Ishikawa (cell line): ENCODE results near the gene HTR3A.

ENCODE experiments used
- CEBPB ChIP-seq: IDR thresholded peaks from 2 replicates; pipeline ENCODE4 v1.6.1; 2012
- CREB1 ChIP-seq: IDR thresholded peaks from 2 replicates; pipeline ENCODE4 v1.6.1; 2012; ENCODE audit warnings: low read depth
- EGR1 ChIP-seq: IDR thresholded peaks from 2 replicates; pipeline ENCODE4 v1.6.1; 2012
- EP300 ChIP-seq: IDR thresholded peaks from 2 replicates; pipeline ENCODE4 v1.6.1; 2012; ENCODE audit warnings: borderline replicate concordance
- FOXM1 ChIP-seq: IDR thresholded peaks from 2 replicates; pipeline ENCODE4 v1.6.1; 2012; ENCODE audit warnings: low read depth, borderline replicate concordance
- NFIC ChIP-seq: IDR thresholded peaks from 2 replicates; pipeline ENCODE4 v1.6.1; 2012
- RAD21 ChIP-seq: IDR thresholded peaks from 2 replicates; pipeline ENCODE4 v1.6.1; 2012; ENCODE audit warnings: low read depth
- TAF1 ChIP-seq: IDR thresholded peaks from 2 replicates; pipeline ENCODE4 v1.6.1; 2012; ENCODE audit warnings: low read depth, mild to moderate bottlenecking
- TCF12 ChIP-seq: IDR thresholded peaks from 2 replicates; pipeline ENCODE4 v1.6.1; 2012; ENCODE audit warnings: low read depth
- TEAD4 ChIP-seq: IDR thresholded peaks from 2 replicates; pipeline ENCODE4 v1.6.1; 2012
- YY1 ChIP-seq: IDR thresholded peaks from 2 replicates; pipeline ENCODE4 v1.6.1; 2012; ENCODE audit warnings: low read depth
- ZBTB7A ChIP-seq: IDR thresholded peaks from 2 replicates; pipeline ENCODE4 v1.6.1; 2012; ENCODE audit warnings: low read depth
- TF ChIP-seq, protein P1 (sequence below): IDR thresholded peaks from 2 replicates; pipeline ENCODE4 v1.6.1; 2012; ENCODE audit warnings: low read depth, mild to moderate bottlenecking
- TF ChIP-seq, protein P2 (sequence below): IDR thresholded peaks from 2 replicates; pipeline ENCODE4 v1.6.1; 2012
- TF ChIP-seq, protein P3 (sequence below): IDR thresholded peaks from 2 replicates; pipeline ENCODE4 v1.6.1; 2012

The HTR3A gene

DNA sequence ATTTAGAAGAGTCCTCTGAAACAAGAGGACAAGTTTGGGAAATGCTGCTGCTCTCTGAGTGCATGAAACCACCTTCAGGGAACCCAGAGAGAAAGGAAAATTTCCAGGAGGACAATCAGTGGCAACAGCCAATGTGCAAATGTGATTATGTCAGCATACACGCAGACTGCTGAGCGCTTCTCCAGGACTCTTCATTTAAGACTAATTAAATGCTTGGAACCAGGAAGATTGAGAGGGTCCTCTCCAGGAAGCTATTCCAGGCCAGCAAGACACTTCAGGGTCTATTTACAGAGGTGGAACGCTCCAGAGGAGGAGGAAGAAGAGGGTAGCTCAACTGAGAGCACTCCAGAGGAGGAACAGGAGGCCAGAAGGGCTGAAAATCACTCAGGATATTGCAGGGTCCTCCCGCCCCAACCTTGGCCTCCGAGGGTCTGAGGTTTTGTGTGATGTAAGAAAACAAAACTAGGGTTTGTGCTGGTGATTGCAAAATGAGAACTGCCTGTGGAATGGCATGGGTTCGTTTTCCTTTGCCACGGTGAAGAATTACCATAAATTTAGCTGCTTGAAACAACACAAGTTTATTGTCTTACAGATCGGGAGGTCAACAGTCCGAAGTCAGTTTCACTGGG lies 14.1 kb upstream of the HTR3A start:
- no peak for TF ChIP-seq RAD21
- no peak for TF ChIP-seq CREB1
- TF ChIP-seq TEAD4 = no peak

DNA sequence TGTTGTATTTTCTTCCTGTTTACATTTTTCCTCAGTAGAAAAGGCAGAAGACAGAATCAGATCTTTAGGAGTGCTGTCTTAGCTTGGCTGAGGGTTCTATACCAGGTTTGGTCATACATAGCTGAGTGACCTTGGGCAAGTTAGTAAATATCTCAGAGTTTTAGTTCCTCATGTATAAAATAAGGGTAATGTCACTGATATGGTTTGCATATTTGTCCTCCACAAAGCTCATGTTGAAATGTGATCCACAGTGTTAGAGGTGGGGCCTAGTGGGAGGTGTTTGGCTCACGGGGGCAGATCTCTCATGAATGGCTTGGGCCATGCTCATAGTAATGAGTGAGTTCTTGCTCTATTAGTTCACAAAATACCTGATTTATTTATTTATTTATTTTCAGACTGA lies 7.5 kb upstream of the HTR3A start:
- no peak for TF ChIP-seq YY1
- no peak for TF ChIP-seq ZBTB7A
- no peak for TF ChIP-seq RAD21
- no peak for TF ChIP-seq FOXM1
- no peak for TF ChIP-seq CEBPB
- TF ChIP-seq EP300 = no peak
- no peak for TF ChIP-seq TCF12
- no peak for TF ChIP-seq CREB1
- TF ChIP-seq, protein P1, sequence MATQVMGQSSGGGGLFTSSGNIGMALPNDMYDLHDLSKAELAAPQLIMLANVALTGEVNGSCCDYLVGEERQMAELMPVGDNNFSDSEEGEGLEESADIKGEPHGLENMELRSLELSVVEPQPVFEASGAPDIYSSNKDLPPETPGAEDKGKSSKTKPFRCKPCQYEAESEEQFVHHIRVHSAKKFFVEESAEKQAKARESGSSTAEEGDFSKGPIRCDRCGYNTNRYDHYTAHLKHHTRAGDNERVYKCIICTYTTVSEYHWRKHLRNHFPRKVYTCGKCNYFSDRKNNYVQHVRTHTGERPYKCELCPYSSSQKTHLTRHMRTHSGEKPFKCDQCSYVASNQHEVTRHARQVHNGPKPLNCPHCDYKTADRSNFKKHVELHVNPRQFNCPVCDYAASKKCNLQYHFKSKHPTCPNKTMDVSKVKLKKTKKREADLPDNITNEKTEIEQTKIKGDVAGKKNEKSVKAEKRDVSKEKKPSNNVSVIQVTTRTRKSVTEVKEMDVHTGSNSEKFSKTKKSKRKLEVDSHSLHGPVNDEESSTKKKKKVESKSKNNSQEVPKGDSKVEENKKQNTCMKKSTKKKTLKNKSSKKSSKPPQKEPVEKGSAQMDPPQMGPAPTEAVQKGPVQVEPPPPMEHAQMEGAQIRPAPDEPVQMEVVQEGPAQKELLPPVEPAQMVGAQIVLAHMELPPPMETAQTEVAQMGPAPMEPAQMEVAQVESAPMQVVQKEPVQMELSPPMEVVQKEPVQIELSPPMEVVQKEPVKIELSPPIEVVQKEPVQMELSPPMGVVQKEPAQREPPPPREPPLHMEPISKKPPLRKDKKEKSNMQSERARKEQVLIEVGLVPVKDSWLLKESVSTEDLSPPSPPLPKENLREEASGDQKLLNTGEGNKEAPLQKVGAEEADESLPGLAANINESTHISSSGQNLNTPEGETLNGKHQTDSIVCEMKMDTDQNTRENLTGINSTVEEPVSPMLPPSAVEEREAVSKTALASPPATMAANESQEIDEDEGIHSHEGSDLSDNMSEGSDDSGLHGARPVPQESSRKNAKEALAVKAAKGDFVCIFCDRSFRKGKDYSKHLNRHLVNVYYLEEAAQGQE = no peak
- TF ChIP-seq, protein P2, sequence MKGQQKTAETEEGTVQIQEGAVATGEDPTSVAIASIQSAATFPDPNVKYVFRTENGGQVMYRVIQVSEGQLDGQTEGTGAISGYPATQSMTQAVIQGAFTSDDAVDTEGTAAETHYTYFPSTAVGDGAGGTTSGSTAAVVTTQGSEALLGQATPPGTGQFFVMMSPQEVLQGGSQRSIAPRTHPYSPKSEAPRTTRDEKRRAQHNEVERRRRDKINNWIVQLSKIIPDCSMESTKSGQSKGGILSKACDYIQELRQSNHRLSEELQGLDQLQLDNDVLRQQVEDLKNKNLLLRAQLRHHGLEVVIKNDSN = no peak
- TF ChIP-seq, protein P3, sequence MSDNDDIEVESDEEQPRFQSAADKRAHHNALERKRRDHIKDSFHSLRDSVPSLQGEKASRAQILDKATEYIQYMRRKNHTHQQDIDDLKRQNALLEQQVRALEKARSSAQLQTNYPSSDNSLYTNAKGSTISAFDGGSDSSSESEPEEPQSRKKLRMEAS = no peak
- TF ChIP-seq TEAD4 = no peak
- no peak for TF ChIP-seq TAF1
- TF ChIP-seq NFIC = no peak
- no peak for TF ChIP-seq EGR1

DNA sequence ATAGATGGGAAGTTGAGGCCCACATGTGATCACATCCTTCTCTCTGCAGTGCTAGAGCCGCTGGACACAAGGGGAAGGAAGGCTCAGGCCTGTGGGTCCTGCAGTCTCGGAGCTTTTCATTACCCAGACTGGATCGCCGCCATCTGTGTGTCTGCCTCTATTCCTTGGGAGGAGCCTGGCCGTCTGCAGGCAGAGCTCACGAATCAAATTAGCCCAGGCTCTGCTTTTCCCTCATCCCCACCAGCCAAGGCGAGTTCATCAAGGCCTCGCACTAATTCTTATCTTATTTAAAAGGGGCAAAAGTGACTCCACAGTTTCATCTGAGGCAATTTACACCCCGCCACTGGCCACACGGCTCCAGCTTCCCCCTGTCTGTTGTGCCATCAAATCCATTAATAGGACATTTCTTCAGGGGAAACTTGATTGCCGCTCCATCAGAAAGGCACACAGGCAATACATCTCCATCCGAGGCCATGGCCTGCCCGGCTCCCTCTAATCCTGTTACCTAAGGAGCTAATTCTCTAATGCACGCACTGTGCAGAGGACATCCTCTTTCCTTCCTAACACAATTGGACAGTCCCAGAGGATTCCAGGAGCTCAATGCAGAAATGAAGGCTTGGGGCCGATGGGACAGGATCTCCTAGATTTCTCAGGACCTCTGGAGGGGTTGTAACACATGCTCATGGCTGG lies 3.3 kb upstream of the HTR3A start:
- TF ChIP-seq EGR1 (no peak), ZBTB7A (no peak), NFIC (no peak), TAF1 (no peak), TEAD4 (no peak), CEBPB (no peak), CREB1 (no peak), FOXM1 (no peak)

DNA sequence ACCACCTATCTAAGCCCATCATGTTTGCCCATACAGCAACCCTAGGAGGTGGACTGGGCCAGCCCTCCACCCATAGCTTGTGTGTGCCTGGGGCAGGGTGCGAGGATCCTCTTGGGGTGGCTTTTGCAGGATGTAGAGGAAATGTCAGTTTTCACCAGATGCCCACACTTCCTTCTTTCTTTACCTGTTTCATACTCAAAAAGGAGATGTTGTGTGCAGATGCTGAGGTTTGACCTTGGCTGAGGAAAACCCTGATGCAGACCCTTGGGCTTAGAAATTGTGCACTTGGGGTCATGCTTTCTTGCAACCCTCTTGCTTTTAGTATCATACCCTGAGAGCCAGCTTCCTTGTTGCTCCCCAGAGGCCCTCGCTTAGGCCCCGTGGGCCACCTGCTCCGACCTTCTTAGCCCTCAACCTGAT lies 2.2 kb downstream of the HTR3A start:
- TF ChIP-seq TAF1 (no peak), TCF12 (no peak), CEBPB (no peak), EP300 (no peak), ZBTB7A (no peak)
- TF ChIP-seq, protein P3 = no peak

DNA sequence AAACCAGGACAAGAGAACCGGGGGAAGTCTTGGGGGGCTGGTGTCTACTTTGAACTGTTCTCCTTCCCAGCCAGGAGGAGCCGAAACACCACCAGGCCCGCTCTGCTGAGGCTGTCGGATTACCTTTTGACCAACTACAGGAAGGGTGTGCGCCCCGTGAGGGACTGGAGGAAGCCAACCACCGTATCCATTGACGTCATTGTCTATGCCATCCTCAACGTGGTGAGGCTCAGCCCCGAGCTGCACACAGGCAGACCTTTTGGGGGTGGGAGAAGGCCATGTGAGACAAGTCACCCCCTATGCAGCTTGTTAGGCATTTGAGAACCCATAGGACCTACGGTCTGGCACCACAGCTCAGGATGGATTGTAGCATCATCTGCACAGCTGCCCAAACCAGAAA lies 2.8 kb downstream of the HTR3A start:
- TF ChIP-seq TCF12 (no peak), TEAD4 (no peak), RAD21 (no peak), EGR1 (no peak)

DNA sequence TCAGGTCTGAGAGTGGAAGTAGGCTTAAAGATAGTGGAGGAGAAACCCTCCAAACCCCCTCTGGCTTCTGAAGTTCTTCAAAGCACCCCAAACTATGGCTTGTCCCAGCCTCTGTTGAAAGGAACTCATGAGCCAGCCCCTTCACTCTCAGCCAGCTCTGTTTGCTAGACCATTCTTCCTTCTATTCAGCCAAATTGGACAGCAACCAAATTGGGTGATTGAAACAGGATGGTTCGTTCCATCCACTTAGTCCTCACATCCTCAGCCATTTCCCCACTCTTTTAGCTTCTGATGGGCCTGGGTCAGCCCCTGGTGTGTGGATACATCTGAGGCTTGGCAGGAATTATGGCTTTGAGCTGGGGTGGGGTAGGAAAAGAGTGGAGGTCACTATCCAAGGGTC lies 4.5 kb downstream of the HTR3A start:
- TF ChIP-seq, protein P2 = no peak
- TF ChIP-seq RAD21 = no peak
- TF ChIP-seq EP300 = no peak

DNA sequence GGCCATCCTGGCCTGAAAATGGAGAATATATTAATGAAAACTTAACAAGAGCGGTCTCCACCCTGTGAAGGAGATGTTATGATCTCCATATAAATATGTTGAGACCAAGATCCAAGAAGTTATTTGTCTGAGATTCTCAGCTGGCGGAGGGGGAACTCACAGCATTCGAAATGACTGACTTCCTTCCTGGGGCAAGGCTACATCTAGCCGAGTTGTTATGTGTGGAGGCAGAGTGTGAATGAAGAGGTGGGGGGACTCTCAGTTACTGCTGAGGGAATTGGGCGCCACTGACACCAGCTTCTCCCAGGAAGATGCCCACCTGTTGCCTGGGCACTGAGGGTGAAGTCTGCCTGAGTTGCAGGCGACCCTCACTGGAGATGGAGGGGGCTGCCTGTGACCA lies 5.9 kb downstream of the HTR3A start:
- TF ChIP-seq CEBPB (no peak), TCF12 (no peak), EP300 (no peak), ZBTB7A (no peak)
- TF ChIP-seq, protein P3 = no peak

DNA sequence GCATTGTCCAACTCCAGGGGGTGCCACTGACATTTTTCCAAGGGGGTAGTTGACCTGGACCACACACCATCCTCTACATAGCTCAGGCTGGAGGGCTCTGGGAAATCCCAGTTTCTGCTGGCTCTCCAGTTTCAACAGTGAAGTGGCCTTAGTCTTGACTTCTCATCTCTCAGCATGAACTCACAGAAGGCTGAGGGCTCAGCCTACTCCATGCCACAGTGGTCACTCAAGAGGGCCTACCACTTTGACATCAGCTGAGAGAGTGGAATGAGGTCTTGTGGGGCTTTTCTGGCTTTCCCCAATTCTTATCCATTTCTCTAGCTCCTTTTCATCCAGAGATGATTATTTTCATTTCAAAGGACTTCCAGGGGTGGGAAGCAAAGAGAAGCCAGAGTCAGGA lies 7.4 kb downstream of the HTR3A start:
- TF ChIP-seq, protein P3 = no peak
- TF ChIP-seq CREB1 (no peak), EGR1 (no peak), TEAD4 (no peak), CEBPB (no peak), TAF1 (no peak), NFIC (no peak), YY1 (no peak), TCF12 (no peak), EP300 (no peak), RAD21 (no peak), FOXM1 (no peak), ZBTB7A (no peak)
- TF ChIP-seq, protein P2 = no peak
- TF ChIP-seq, protein P1 = no peak
